Stimulated activated CD8-positive, alpha-beta memory T cell treated with anti-CD3 and anti-CD28 coated beads, Interleukin-15, amount 100 ng/mL, for 4 hours (primary cell): ENCODE data around the gene PLAC8L1.

Experiments used
- DNase-seq, 2 donors: peaks; one replicate each; pipeline ENCODE4 v3.0.0-alpha.2; 2020; ENCODE audit warnings: low read depth in 2 of 2

PLAC8L1 gene

DNA sequence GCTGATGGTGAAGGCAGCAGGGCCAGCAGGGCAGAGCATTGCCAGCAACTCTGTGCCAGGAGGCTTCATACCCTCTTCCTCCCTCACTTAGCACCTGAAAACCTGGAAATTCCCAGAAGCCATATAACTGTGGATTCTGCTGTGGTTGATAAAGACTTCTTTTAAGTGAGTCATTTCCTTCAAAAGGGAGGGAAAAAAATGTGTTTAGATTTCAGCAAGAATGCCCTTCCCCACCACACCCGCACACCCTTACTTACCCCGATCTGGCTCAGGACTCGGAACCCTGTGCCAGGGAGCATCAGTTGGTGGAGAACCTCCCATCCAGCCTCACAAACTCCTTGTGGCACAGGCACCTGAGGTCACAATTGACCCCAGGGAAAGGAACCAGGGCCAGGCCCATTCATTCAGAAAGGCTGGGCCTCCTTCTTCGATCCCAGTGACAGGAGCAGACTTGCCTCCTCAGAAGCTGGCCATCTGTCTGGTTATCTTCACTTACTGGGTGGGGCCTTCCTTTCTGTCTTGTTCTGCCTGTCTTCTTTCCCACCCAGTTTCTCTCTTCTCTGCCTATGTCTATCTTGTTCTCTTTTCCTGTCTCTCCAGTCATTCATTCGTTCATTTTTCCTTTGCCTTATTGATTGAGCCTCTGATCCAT, 62.6 kb downstream of the PLAC8L1 start:
- DNase-seq: no peak

DNA sequence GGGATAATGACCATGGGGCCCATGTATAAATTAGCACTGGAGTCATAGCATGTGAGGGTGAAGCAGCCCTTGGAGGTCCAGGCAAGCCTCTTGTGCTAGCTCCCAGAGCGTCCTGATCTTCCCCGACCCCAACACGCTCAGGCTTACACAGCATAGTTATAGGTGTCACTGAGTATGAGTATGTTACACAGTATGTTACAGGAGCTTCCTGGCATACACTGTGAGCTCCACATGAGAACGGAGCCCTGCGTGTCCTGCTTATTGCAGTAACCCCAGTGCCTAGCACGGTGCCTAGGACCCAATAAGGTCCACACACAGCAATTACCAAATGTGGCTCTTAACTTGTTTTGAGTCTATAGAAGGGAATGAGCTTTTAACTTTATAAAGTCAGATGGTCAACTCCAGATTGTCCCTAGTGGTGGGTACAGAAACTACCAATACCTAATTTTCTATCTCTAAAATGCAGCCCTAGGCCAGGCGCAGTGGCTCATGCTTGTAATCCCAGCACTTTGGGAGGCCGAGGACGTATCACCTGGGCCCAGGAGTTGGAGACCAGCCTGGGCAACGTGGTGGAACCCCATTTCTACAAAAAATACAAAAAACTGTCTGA, 64.1 kb downstream of the PLAC8L1 start:
- no peak for DNase-seq

DNA sequence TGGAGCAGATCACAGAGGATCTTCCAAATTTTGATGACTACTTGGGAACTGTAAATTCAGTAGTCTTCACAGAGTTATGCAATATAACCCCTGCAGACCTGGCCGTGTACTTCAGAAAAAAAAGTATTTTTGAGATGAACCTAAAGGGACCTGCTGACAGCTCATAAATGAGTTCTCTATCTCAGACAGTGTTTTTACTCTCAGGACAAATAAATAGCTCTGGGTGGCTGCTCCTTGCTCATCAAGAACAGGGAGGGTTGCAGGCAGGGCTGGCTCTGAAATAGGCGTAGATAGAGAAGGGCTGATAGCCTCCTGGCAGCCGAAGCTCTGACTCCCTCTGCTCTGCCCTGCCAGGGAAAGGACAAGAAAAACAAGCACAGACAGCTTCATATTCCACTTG, 64.8 kb downstream of the PLAC8L1 start:
- no peak for DNase-seq

DNA sequence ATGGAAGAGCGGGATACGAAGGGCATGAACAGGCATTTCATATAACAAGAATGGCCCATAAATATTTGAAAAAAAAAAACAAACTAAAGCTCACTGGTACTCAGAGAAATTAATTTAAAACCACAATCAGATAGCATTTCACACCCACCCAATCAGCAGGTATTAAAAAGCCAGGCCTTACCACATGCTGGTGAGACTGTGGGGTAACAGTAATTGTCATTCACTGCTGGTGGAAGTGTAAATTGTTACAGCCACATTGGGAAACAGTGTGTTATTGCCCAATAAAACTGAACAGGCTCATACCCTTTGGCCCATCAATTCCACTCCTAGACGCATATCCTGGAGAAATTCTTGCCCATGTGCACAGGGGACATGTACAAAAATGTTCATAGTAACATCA, 66.0 kb downstream of the PLAC8L1 start:
- DNase-seq: no peak

DNA sequence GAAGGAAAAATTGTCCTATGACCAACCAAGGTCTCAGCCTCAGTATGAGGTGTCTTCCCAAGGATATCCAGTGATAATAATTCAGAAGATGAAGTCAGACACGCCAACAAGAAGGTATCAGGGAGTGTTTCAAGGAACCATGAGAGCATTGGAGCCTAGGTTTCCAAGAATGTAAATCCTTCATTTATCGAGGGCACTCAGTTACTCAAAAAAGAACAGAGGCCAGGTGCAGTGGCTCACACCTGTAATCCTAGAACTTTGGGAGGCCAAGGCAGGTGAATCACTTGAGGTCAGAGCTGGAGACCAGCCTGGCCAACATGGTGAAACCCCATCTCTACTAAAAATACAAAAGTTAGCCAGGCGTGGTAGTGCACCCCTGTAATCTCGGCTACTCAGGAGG, 70.8 kb downstream of the PLAC8L1 start:
- DNase-seq: no peak
